GM18502 (cell line): ENCODE measurements around the gene DAZL.

Experiments used
- ATAC-seq: cut with Tn5 transposase; IDR thresholded peaks from one replicate; pipeline ENCODE4 v1.9.1; 2021; ENCODE audit warnings: mild to moderate bottlenecking; ENCODE audit not compliant: unreplicated experiment, poor library complexity

The DAZL gene

GRCh38 chr3:16596352-16597032 is 8.7 kb downstream of the DAZL start:
- ATAC-seq, result peak; percentile 79

- ATAC-seq, result no peak
Observed at GRCh38 chr3:16595778-16596177, 9.4 kb downstream of the DAZL start.

- ATAC-seq, result peak; percentile 96
Observed at GRCh38 chr3:16589867-16590624, 15.2 kb downstream of the DAZL start.

GRCh38 chr3:16589120-16589519 is 16.1 kb downstream of the DAZL start:
- ATAC-seq, result no peak

- no peak for ATAC-seq
Observed at GRCh38 chr3:16587681-16588060, 17.6 kb downstream of the DAZL start.

- no peak for ATAC-seq
Observed at GRCh38 chr3:16587047-16587680, 18.1 kb downstream of the DAZL start.

GRCh38 chr3:16584880-16585279 is 20.3 kb downstream of the DAZL start:
- no peak for ATAC-seq

- no peak for ATAC-seq
Observed at GRCh38 chr3:16583551-16583950, 21.7 kb downstream of the DAZL start.

GRCh38 chr3:16570113-16570512 is 35.1 kb downstream of the DAZL start:
- no peak for ATAC-seq

GRCh38 chr3:16568532-16568931 is 36.7 kb downstream of the DAZL start:
- no peak for ATAC-seq

GRCh38 chr3:16568115-16568514 is 37.1 kb downstream of the DAZL start:
- no peak for ATAC-seq

- ATAC-seq, result no peak
Observed at GRCh38 chr3:16559653-16560365, 45.4 kb downstream of the DAZL start.

- ATAC-seq, result no peak
Observed at GRCh38 chr3:16554126-16554525, 51.1 kb downstream of the DAZL start.

GRCh38 chr3:16552757-16553156 is 52.5 kb downstream of the DAZL start:
- ATAC-seq, result no peak

GRCh38 chr3:16551342-16551976 is 53.8 kb downstream of the DAZL start:
- ATAC-seq, result no peak

- ATAC-seq, result peak; percentile 90
Observed at GRCh38 chr3:16550676-16551341, 54.4 kb downstream of the DAZL start.

- peak; percentile 12 for ATAC-seq
Observed at GRCh38 chr3:16550305-16550675, 54.9 kb downstream of the DAZL start.

- no peak for ATAC-seq
Observed at GRCh38 chr3:16548721-16549120, 56.5 kb downstream of the DAZL start.

- no peak for ATAC-seq
Observed at GRCh38 chr3:16547561-16548357, 57.5 kb downstream of the DAZL start.
